Esophagus muscularis mucosa (tissue), 4 donors: ENCODE measurements around the gene ADGRV1. TPM values are rescaled to one million over a fixed set of nuclear protein-coding genes. Genes with fewer than 3 reads are reported as not detected.

Experiments
- DNase-seq: peaks from one replicate; pipeline ENCODE4 v3.0.0-alpha.2; 2017; ENCODE audit errors: extremely low spot score
- H3K27ac ChIP-seq, 4 donors: fragments of 200-600 bp; sonication (generic); replicated peaks in 1 of 4; 1 replicate in 3 of 4; 2 replicates in 1 of 4; pipeline ENCODE4 v1.5.1; 2016 to 2019; ENCODE audit warnings: mild to moderate bottlenecking in 1 of 4
- H3K27me3 ChIP-seq, 4 donors: fragments of 200-600 bp; sonication (generic); one replicate each; pipeline versions ENCODE4 v1.5.1 to v1.6.0; 2016 to 2019
- H3K36me3 ChIP-seq, 4 donors: fragments of 200-600 bp; sonication (generic); one replicate each; pipeline ENCODE4 v1.5.1; 2016 to 2019
- H3K4me1 ChIP-seq, 4 donors: fragments of 200-600 bp; sonication (generic); one replicate each; pipeline ENCODE4 v1.5.1; 2016 to 2019
- H3K4me3 ChIP-seq, 4 donors: fragments of 200-600 bp; sonication (generic); 1 replicate in 2 of 4; 2 replicates in 2 of 4; pipeline ENCODE4 v1.5.1; 2016 to 2019; ENCODE audit warnings: mild to moderate bottlenecking in 4 of 4, moderate library complexity in 1 of 4
- H3K9me3 ChIP-seq, 4 donors: fragments of 200-600 bp; sonication (generic); 1 replicate in 3 of 4; 2 replicates in 1 of 4; pipeline ENCODE4 v1.5.1; 2016 to 2019
- EP300 ChIP-seq: sonication (generic); formaldehyde crosslinking; IDR thresholded peaks from one replicate; pipeline ENCODE4 v1.6.1; 2017; ENCODE audit warnings: antibody characterized with exemption
- POLR2A ChIP-seq: fragments of 450-650 bp; IDR thresholded peaks from one replicate; pipeline ENCODE4 v1.6.1; 2017; ENCODE audit warnings: antibody characterized with exemption, moderate library complexity, mild to moderate bottlenecking, low read depth
- POLR2AphosphoS5 ChIP-seq, 2 donors: sonication (generic); formaldehyde crosslinking; IDR thresholded peaks; one replicate each; pipeline ENCODE4 v1.6.1; 2017; ENCODE audit warnings: antibody characterized with exemption in 2 of 2
- WGBS: methylation state at CpG from one replicate; pipeline ENCODE4 v1.1.5; 2018; 5-methylcytosine and 5-hydroxymethylcytosine counted together
- intact Hi-C: fragments of 100-400 bp; cut with DNase I; formaldehyde crosslinking; loops from one replicate; pipeline ENCODE4 v1.15.1; 2023
- total RNA-seq, 4 donors: library from RNA; depleted of rRNA; stranded (reverse); fragments of >200 nt; gene quantifications; one replicate each; pipeline versions ENCODE4 v1.1.0 to v1.2.1, GENCODE V29; 2016
- TF ChIP-seq, protein P1 (sequence below), 3 experiments: fragments of 200-600 bp in 2 of 3; fragments of 450-650 bp in 1 of 3; sonication (generic) in 2 of 3; IDR thresholded peaks; one replicate each; pipeline ENCODE4 v1.5.1; 2017 to 2019; ENCODE audit warnings: antibody characterized with exemption in 3 of 3, mild to moderate bottlenecking in 2 of 3, moderate library complexity in 1 of 3

ADGRV1 gene
- total RNA-seq, 4 donors from 2014 or later, result 0.42 to 1.4 (median 0.54) TPM

DNA sequence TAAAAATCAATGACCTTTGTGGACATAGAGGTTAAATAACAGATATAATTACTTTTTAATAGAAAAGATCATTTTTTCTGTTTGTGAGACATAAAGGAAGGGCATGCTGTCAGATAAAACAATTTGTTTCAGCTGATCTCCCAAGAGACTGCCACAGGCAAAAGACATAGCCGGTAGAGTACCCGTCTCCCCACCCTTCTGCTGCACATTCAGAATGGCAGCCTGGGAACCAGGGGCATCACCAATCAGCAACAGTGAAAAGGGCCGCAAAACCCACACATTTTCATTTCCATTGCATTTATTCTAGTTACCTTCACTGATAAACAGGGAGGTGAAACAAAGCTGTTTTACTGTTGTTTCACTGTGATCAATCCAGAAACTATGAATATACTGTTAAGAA, 466.9 kb downstream of the ADGRV1 start:
- Histone ChIP-seq H3K4me1 (peaks cover 0 to 68% (median 41%) of the 10 kb centered on the region in 4 donors), H3K27ac (no peak overlapping the region), H3K4me3 (no peak overlapping the region), H3K27me3 (no peaks in the 10 kb centered on the region), H3K9me3 (no peaks in the 10 kb centered on the region), H3K36me3 (no peaks in the 10 kb centered on the region)
- intact Hi-C loops, result no loop called here
- DNase-seq, result no peak
- TF ChIP-seq POLR2A (no peak), EP300 (no peak), POLR2AphosphoS5 (IDR thresholded peaks at IDR 0.05) (no peak)
- TF ChIP-seq, protein P1, sequence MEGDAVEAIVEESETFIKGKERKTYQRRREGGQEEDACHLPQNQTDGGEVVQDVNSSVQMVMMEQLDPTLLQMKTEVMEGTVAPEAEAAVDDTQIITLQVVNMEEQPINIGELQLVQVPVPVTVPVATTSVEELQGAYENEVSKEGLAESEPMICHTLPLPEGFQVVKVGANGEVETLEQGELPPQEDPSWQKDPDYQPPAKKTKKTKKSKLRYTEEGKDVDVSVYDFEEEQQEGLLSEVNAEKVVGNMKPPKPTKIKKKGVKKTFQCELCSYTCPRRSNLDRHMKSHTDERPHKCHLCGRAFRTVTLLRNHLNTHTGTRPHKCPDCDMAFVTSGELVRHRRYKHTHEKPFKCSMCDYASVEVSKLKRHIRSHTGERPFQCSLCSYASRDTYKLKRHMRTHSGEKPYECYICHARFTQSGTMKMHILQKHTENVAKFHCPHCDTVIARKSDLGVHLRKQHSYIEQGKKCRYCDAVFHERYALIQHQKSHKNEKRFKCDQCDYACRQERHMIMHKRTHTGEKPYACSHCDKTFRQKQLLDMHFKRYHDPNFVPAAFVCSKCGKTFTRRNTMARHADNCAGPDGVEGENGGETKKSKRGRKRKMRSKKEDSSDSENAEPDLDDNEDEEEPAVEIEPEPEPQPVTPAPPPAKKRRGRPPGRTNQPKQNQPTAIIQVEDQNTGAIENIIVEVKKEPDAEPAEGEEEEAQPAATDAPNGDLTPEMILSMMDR (IDR thresholded peaks at IDR 0.05), result no peak
- 87% methylated on average over 3 of the region's 3 CpGs for WGBS

GRCh38 chr5:91025956-91026355, 467.4 kb downstream of the ADGRV1 start:
- Histone ChIP-seq H3K27me3 (no peaks in the 10 kb centered on the region), H3K27ac (no peak overlapping the region), H3K36me3 (no peaks in the 10 kb centered on the region), H3K4me3 (no peak overlapping the region), H3K4me1 (peaks cover 0 to 63% (median 40%) of the 10 kb centered on the region in 4 donors), H3K9me3 (no peaks in the 10 kb centered on the region)
- 97% methylated on average over 2 of the region's 2 CpGs for WGBS
- TF ChIP-seq EP300 (no peak), POLR2AphosphoS5 (IDR thresholded peaks at IDR 0.05) (no peak), POLR2A (no peak)
- TF ChIP-seq, protein P1 (IDR thresholded peaks at IDR 0.05), result no peak
- DNase-seq, result no peak
- intact Hi-C loops, result no loop called here

GRCh38 chr5:91026466-91026865, 467.9 kb downstream of the ADGRV1 start:
- Histone ChIP-seq H3K4me1 (peaks cover 0 to 61% (median 40%) of the 10 kb centered on the region in 4 donors), H3K27me3 (no peaks in the 10 kb centered on the region), H3K4me3 (no peak overlapping the region), H3K9me3 (no peaks in the 10 kb centered on the region), H3K36me3 (no peaks in the 10 kb centered on the region), H3K27ac (no peak overlapping the region)
- intact Hi-C loops, result no loop called here
- WGBS, result 93% methylated on average over 4 of the region's 4 CpGs
- no peak for TF ChIP-seq POLR2AphosphoS5 (IDR thresholded peaks at IDR 0.05)
- TF ChIP-seq, protein P1 (IDR thresholded peaks at IDR 0.05), result no peak
- TF ChIP-seq EP300, result no peak
- no peak for TF ChIP-seq POLR2A
- DNase-seq, result no peak

DNA sequence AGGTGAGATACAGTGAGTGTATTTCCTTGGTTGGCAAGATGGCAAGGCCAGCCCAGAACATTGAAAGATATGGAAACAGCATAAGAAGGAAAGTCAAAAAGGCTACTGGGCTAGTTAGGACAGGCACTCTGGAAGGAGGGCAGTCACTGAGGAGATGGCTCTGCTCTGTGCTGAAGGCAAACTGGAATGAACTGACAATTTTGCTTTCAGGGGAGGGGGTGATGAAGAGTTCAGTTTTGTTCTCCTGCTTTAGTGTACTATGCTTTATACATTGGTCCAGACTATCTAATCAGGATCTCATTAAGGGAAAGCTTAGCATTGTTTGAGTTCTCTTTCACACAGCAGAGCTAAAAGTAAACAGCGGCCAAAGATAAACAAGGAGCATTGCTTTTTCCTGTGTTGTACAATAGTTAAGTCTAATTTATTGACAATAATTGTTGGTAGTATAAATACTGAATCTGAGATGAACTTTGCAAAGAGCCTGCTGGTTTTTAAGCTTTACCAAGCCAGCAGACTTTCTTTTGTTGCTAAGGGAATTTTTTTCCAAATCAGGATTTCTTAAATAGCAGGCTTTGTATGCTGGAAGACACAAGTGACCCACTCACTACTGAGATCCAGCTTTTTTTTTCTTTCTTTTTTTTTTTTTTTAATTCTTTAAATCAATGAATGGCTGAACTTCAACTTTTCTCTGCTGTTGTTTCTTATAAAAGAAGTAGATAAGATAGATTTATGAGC, 469.0 kb downstream of the ADGRV1 start:
- no peaks in the 10 kb centered on the region for H3K9me3 ChIP-seq
- no peaks in the 10 kb centered on the region for H3K36me3 ChIP-seq
- DNase-seq, result no peak
- no peaks in the 10 kb centered on the region for H3K27me3 ChIP-seq
- WGBS, result 84% methylated on average over 1 of the region's 1 CpG
- H3K4me3 ChIP-seq, result no peak overlapping the region
- no peak for TF ChIP-seq POLR2A
- TF ChIP-seq POLR2AphosphoS5 (IDR thresholded peaks at IDR 0.05), result no peak
- no peak for TF ChIP-seq EP300
- TF ChIP-seq, protein P1 (IDR thresholded peaks at IDR 0.05), result no peak
- intact Hi-C loops, result no loop called here
- no peak overlapping the region for H3K27ac ChIP-seq
- peaks cover 0 to 54% (median 32%) of the 10 kb centered on the region in 4 donors for H3K4me1 ChIP-seq
